HG03159 (cell line): Measurements from ENCODE around the gene KRTCAP2.
"Not testable (repeated sequence)": the region's sequence is repeated elsewhere in the genome, so short reads cannot be mapped to it uniquely, and the experiment has no call there.

ENCODE experiments used
- ATAC-seq: cut with Tn5 transposase; IDR thresholded peaks from one replicate; pipeline ENCODE4 v1.9.1; 2021; ENCODE audit warnings: mild to moderate bottlenecking, moderate library complexity; ENCODE audit not compliant: unreplicated experiment

KRTCAP2 gene

GRCh38 chr1:155170101-155170785 is 2.9 kb downstream of the KRTCAP2 start:
- ATAC-seq, result no peak

- ATAC-seq, result no peak
Measured at GRCh38 chr1:155169541-155169940, 3.6 kb downstream of the KRTCAP2 start.

- ATAC-seq, result no peak
Measured at GRCh38 chr1:155168456-155169210, 4.5 kb downstream of the KRTCAP2 start.

- not testable (repeated sequence) for ATAC-seq
Measured at GRCh38 chr1:155168105-155168445, 5.0 kb downstream of the KRTCAP2 start.

DNA sequence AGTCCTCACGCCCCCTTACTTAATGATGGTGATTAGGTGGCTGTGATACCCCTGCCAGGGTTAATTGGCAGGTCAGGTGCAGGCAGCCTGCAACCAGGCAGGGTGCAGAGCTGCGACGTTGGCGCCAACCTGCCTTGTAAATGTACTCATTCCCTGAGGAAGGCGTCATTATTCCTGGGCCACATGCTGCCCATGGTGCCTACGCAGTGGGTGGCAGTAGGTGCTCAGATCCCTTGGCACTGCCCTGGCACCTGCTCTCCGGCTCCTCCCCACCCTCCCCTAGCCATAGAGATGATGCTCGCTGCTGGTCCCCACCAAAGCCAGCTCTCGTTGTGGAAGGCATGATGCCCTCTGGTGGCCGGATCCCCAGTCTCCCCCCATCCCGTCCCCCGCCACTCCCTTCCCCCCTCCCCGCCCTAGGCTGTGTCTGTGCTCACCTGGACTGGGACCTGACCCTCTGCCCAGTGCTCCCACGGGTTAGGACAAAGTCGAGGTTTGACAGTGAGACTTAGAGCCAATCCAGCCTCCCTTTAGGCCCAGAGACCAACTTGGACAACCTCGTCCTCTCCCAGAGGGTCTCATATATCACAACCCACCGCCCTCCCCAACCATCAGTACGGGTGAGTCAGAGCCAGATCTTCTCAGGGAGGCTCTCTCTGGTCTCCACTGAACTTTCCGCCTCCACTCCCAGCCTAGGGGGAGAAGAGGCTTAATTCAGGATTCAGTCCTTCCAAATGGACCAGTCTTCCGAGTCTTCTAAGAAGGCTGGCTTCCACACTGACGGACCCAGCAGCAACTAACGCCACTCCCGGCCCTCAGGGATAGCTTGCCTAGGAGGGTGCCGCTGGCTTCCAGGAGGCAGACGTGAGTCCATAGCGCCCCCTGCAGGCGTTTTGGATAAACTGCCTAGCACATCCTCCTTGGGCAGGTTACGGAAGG is 5.7 kb downstream of the KRTCAP2 start:
- peak; percentile 64 for ATAC-seq

DNA sequence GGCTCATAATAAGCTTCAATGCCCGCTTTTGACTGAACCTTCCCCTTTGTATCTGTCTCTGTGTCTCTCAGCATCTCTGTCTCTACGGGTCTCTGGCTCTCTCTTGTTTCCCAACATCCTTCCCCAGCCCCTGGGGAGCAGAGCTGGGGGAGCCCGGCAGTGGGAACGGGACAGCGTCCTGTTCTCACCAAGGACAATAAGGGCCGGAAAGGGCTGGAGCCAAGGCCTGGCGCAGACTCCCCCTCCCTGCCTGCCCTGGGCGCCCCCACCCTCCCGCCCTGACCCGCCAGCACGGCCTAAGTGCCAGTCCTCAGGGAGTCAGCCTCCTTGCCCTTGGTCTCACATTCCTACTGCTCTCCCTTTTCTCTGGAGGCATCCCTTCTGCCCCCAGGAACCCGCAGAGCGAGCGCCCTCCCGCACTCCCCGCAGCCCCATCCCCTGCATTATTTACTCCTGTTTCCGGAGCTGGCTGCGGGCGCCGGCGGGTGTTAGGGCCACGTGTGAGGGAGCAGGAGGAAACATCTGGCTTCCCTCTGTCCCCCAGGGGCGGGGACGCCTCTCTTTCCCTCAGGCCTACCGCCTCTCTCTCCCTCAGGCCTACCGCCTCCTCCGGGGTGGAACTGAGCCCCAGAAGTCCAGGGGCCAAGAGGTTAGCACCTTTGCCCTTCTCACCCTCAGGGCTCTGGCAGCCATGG is 6.5 kb downstream of the KRTCAP2 start:
- no peak for ATAC-seq

- ATAC-seq, result no peak
Measured at GRCh38 chr1:155166051-155166470, 7.0 kb downstream of the KRTCAP2 start.

DNA sequence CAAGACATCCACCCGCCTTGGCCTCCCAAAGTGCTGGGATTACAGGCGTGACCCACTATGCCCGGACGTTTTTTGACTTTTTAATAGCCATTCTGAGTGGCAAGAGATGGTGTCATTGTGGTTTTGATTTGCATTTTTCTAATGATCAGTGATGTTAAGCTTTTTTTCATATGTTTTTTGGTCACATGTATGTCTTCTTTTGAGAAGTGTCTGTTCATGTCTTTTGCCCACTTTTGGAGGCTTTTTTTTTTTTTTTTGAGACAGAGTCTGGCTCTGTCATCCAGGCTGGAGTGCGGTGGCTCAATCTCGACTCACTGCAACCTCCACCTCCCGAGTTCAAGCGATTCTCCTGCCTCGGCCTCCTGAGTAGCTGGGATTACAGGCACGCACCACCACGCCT is 8.5 kb downstream of the KRTCAP2 start:
- not testable (repeated sequence) for ATAC-seq

GRCh38 chr1:155163785-155164184 is 9.3 kb downstream of the KRTCAP2 start:
- ATAC-seq, result not testable (repeated sequence)

GRCh38 chr1:155162631-155163030 is 10.5 kb downstream of the KRTCAP2 start:
- ATAC-seq, result not testable (repeated sequence)

GRCh38 chr1:155160128-155160527 is 13.0 kb downstream of the KRTCAP2 start:
- ATAC-seq, result no peak

DNA sequence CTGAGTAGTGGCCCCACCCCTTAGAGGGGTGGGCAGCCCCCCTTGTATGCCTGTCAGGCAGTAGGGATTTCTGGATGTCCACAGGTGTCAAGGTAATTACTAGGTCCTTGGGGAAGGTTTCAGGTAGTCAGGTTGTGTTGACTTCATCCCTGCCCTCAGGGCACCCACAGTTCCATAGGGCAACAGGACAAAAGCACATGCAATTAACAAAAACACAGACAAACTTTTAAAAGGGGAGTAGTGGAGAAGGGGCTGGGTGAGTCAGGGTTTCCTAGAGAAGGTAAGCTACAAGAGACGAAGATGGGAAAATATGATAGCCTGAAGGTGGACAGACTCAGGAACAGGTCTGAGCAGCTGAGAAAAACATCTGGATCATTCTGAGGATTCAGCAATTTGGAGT is 14.1 kb downstream of the KRTCAP2 start:
- no peak for ATAC-seq

DNA sequence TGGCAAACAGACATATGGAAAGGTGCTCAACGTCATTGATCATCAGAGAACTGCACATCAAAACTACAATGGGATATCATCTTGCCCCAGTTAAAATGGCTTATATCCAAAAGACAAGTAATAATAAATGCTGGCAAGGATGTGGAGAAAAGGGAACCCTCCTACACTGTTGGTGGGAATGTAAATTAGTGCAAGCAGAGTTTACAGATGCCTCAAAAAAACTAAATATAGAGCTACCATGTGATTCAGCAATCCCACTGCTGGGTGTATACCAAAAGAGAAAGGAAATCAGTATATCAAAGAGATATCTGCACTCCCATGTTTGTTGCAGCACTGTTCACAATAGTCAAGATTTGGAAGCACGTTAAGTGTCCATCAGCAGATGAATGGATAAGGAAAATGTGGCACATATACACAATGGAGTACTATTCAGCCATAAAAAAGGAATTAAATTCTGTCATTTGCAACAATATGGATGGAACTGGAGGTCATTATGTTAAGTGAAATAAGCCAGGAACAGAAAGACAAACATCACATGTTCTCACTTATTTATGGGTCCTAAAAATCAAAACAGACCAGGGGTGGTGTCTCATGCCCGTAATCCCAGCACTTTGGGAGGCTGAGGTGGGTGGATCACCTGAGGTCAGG is 17.0 kb downstream of the KRTCAP2 start:
- not testable (repeated sequence) for ATAC-seq

GRCh38 chr1:155145491-155145890 is 27.6 kb downstream of the KRTCAP2 start:
- no peak for ATAC-seq

DNA sequence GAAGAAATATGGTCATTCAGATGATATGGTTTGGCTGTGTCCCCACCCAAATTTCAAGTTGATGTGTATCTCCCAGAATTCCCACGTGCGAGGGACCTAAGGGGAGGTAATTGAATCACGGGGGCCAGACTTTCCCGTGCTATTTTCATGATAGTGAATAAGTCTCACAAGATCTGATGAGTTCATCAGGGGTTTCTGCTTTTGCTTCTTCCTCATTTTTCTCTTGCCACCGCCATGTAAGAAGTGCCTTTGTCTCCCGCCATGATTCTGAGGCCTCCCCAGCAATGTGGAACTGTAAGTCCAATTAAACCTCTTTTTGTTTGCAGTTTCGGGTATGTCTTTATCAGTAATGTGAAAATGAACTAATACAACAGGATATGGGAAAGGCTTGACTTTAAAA is 31.4 kb downstream of the KRTCAP2 start:
- ATAC-seq, result no peak

- no peak for ATAC-seq
Measured at GRCh38 chr1:155140630-155140953, 32.5 kb downstream of the KRTCAP2 start.

DNA sequence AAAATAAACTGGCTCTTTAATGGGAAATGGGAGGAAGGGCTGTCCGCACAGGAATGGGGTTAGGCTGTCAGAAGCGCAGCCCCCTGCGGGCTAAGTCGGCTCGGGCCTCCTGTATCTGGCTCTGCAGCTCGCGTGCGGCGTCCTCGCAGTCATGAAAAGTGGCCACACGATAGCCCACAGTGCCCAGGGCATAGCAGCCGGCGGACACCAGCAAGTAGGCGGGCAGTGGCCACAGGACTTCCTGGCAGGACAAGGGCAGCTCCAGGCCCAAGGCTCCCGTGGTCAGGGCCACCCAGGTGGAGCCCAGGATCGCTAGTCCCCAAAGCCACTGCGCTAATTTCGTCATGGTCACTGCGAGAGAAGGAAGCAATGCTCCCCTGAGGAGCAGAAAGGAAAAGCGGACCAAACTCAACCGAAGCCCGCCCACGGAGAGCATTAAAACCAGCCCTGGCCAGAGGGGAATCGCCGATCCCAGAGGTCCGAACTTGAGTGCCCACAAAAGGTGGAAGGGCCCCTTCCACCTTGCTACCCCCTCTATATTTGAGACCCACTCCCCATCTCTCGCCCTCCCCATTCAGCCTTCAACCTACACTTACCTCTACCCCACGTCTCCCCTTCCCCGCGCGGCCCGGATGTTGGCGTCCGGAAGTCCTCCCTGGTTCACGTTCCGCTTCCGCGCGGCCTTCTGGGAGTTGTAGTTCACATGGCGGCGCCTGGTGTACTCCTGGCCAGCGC is 33.0 kb downstream of the KRTCAP2 start, which contains the start of gene DPM3:
DPM3 (minus strand) TSS at position 637 of the 735 bp plus-strand sequence; CDS start at position 346, 291 bp downstream.
- ATAC-seq, result peak; percentile 79

DNA sequence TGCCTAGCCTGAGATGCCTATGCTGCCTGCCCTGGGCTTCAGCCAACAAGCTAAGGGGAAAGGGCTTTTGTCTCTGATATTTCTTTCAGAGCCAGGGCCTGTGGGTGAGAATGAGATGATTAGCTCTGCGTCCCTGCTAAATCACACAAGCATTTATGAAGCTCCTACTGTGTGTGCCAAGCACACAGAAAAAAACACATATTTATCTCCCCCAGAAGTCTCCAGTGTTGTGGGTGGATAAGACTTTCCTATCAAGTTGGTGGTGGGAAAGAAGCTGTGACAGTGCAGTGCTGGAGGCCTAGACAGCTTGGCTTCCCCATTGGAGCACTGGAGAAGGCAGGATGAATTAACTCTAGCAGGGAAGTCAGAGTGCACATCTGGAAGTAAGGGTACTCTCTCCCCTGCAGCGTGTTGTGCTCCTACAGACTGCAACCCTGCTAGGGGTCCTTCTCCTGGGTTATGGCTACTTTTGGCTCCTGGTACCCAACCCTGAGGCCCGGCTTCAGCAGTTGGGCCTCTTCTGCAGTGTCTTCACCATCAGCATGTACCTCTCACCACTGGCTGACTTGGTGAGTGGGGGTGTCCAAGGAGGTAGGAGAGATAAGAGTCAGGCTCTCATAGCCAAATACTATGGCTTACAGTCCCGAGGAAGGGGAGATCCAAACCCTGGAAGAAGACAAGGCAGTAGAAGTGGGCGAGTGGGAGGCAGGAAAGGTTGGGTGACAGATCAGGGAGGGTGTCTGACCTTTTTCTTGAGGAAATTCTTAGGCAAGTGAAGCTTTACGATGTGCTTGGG is 35.8 kb downstream of the KRTCAP2 start:
- ATAC-seq, result no peak

- no peak for ATAC-seq
Measured at GRCh38 chr1:155136748-155137147, 36.4 kb downstream of the KRTCAP2 start.
